8988T (cell line): Measurements from ENCODE around the gene GARIN3.

Source experiments
- DNase-seq: peaks from one replicate; pipeline ENCODE4 v3.0.0; 2011

GARIN3 gene

DNA sequence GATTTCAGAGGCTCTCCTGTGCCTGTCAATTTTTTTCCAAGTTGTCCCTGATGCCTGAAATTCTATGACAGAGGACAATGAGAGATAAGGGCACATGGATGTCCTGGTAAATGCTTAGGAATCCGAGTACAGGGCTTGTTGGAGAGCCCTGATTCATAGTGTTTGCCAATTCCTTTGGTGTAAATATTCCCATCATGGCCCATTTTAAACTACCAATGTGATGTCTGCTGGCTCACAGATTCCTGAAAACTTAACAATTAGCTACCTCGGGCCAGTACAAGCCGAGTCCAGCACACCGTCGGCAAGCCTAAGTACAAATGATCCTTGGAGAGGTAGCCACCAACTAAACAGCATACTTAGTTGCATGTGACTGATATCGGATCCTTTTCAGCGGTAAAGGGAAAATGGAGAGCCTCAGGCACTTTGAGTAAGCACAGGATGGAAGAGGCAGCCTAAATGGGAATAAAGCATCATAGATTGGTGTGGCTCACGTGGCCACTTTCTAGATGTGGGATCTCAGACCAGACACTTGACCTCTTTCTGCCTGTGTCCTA is 18.1 kb upstream of the GARIN3 start:
- DNase-seq: no peak

DNA sequence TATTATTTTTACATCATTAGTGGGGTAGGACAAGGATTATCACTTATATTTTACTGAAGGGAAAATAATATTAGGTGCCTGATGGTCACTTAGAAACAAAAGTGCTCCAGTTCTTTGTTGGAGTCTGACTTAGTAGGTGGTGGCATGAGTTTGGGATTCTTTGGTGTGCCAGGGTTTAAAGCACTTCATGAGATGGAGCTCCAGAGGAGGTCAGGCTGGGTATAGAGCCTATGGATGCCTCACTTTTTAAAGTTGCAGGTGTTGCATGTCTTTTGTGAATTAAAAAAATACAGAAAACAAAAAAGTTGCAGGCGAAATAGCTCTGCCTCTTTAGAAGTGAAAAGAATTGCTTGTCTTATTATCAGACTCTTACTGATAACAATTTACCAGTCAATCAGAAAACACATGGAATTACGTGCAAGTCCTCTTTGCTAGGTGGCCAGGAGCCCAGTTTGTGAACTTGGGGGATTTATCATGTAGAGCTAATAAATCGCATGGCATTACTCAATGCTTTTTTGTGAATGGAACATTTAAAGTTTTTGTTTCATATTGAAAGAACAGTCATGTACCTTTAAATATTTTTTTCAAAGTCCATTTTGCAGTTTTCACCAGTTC is 16.2 kb upstream of the GARIN3 start:
- no peak for DNase-seq

- DNase-seq: no peak
Observed at GRCh38 chr5:157180374-157181264, 14.6 kb upstream of the GARIN3 start, which contains the start of gene ITK. TSS of gene ITK (plus strand) at chr5:157180840. CDS start at chr5:157180978, 138 bp downstream.

DNA sequence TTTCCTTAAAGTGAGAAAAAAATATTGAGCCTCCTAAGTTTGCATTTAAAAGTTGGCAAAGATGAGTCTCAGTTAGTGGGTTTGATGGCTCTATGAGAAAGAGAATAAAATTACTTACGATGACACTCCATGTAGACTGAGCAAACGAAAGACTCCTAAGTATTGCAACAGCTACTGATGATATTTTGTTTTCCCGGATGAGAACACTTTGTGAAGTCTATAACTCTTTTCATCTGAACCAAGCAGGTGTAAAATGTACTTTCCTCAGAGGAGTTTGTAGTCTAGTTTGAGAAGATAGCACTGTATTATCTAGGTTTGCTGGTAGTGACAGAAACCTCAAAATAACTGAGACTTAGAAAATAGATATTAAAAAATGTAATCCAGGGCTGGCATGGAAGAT is 12.9 kb upstream of the GARIN3 start:
- no peak for DNase-seq

- DNase-seq: no peak
Observed at GRCh38 chr5:157177953-157178352, 11.9 kb upstream of the GARIN3 start.

GRCh38 chr5:157175071-157175612 is 9.1 kb upstream of the GARIN3 start:
- DNase-seq: no peak

GRCh38 chr5:157172403-157172802 is 6.3 kb upstream of the GARIN3 start:
- DNase-seq: no peak

DNA sequence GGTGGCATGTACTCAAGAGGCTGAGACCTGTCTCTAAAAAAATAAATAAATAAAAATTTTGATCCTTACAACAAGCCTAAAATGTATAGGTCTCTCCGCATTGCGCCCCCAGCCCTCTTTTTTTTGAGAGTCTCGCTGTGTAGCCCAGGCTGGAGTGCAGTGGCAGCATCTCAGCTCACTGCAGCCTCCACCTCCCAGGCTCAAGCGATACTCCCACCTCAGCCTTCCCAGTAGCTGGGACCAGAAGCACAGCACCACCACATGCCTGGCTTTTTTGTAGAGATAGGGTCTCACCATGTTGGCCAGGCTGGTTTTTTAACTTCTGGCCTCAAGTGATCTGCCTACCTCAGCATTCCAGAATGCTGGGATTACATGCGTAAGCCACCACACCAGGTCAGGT is 2.2 kb upstream of the GARIN3 start:
- DNase-seq: no peak

DNA sequence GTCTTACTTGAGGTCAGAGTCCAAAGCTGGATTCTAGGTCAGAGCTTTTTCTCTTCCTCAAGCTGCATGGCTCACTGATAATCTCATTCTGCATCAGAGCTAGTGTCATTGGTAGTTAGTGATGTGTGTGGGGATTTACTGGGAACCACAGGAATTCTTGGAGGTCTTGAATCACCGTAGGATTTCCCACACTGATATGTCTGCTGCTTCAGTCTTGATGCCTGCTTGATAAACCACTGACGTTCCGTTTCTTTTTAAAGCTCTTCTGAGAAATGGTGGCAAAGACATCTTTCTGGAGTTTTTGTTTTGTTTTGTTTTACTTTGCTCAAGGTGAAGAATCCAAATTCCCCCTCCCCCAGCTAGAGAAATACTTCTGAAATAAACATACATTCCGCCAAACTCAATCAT is 1.2 kb upstream of the GARIN3 start:
- no peak for DNase-seq

GRCh38 chr5:157165668-157166067 is 396 bp downstream of the GARIN3 start:
- no peak for DNase-seq

DNA sequence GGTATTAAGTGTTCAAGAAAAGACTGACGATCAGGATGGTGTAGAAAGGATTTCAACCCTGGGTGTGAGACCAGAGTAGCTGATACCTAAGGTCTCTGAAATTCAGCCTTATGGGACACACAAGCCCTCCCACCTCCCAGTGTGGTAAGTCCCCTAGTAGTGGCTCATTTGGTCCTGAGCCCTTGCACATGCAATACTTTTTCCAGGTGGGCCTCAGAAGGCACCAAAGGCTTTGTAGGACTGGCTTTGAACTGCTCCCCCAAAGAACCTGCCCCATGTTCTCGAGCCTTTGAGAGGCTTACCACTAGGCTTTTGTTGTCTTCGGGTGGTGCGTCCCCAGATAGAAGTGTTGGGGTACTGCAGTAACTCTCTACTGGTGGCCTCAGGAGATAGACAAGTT is 803 bp downstream of the GARIN3 start:
- no peak for DNase-seq

- no peak for DNase-seq
Observed at GRCh38 chr5:157164521-157164920, 1.5 kb downstream of the GARIN3 start.

DNA sequence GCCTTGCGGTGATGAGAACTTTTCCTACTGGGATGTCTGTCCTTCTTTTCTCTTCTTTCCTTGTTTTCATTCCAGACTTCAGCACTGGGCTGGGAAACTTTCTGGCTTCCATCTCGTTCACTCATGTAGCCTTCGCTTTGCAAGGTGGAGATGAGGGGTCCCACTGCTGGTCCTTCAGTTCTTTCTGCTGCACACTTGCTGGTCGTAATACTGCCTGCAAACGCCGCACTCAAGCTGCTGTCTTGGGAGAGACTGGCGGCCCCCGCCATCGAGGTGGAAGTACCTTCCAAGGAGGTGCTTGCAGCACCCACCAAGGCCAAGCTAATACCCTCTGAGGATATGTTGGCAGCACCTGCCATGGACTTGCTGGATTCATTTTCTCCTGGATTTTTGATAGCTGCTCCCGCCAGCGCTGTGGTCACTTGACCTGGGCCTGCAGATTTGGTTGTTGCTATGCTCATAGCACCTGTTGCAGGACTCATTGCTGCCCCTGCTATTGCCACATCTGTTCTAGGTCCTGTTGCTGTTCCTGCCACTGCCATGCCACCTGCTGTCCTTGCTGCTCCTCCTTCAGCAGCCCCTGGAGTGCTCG is 3.0 kb downstream of the GARIN3 start:
- DNase-seq: no peak

DNA sequence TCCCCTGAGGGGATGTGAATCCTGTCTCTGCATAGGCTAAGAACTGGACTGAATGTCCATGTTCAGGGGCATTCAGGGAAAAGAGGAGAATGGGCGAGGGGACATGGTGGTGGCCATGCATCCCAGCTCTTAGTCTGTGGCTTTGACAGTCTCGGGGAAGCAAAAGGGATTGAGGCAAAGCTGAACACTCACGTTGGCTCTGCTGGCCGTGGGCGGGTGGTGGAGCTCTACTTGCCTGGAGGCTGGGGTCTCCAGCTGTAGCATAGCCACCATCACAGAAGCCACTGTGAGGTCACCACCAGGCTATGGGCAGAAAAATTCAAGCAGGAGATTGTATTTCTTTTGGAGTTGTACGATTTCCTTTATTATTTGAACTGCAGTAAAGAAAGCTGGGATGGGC is 4.1 kb downstream of the GARIN3 start:
- no peak for DNase-seq

DNA sequence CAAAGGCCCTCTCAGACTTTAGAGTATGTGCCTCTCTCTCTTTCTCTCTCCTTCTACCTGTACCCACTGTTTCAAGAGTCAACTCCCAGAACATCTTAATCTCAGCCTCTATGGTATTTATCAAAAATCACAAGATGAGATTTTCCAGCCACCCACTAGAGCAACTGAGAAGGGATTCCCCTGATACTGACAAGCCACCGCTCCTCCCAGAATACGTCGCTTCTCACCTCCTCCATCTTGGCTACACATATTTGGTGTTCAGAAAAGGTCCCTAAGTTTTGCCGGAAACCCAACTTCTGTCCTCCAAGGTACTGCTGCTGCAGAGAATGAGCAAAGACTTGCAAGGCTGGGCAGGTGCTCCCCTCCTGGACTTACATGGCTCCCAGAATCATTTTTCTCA is 6.1 kb downstream of the GARIN3 start:
- DNase-seq: no peak

DNA sequence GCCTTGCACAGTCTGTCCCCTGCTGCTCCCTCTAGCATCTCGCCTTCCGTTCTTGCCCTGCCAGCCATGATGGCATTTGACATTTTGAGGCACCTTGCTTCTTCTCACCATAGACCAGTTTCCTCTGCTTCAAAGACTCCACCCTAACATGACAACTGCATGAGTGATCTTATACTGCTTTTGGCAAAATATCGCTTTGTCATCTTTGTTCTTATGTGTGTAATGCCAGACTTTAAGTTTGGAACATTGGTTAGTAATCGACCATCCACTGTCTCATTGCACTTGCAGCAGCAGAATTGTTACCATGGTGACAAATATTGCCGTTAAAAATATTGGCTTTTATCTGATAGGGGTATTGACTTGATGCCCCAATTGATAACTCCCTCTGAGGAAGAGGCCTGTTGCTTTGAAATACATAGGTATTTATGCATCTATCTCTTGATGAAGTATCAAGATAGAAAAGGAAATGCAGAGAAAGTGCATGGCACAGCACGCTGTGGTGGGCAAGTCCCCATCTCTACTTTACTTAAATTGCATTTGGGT is 6.8 kb downstream of the GARIN3 start:
- DNase-seq: no peak

GRCh38 chr5:157157293-157157891 is 8.7 kb downstream of the GARIN3 start:
- no peak for DNase-seq

GRCh38 chr5:157155297-157155696 is 10.8 kb downstream of the GARIN3 start:
- DNase-seq: no peak

- no peak for DNase-seq
Observed at GRCh38 chr5:157150995-157151394, 15.1 kb downstream of the GARIN3 start.

DNA sequence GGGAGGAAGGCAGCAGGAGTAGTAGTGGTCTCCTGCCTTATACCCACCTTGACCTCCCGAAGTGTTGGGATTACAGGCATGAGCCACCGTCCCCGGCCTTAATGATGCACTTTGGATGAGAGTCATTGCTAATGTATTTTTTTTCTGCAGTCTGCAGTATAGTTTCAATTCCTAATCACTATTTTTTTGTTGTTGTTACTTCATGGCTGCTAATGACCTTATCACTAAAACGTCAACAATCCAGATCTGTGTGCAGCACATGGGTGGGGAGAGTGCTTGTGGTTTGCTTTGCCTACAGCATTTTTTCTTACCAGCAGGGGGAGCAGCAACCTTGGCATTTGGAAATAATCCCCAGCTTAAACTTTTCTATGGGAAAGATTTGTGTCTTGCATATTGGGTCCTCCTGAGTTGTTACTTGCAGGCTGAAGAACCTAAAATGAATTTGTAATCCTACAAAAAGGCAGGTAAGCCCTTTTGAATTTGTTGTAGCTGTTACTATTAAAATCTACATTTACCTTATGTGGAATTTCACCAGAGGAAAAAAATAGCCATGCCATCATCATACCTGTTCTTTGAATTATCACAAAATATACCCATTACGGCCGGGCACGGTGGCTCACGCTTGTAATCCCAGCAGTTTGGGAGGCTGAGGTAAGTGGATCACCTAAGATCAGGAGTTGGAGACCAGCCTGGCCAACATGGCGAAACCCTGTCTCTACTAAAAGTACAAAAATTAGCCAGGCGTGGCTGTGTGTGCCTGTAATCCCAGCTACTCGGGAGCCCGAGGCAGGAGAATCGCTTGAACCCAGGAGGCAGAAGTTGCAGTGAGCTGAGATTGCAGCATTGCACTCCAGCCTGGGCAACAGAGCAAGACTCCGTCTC is 17.1 kb downstream of the GARIN3 start:
- peak; percentile 50 for DNase-seq

GRCh38 chr5:157143127-157143971 is 22.7 kb downstream of the GARIN3 start:
- peak; percentile 33 for DNase-seq
